H9 (cell line): ENCODE results near the gene SRD5A3. TPM values are rescaled to one million over a fixed set of nuclear protein-coding genes. Genes with fewer than 3 reads are reported as not detected.

Experiments used
- DNase-seq: peaks from one replicate; pipeline ENCODE4 v3.0.0-alpha.2; 2017
- H2AFZ ChIP-seq: one replicate; pipeline ENCODE4 v1.6.1; 2013; ENCODE audit warnings: mild to moderate bottlenecking, low read length, control low read depth, moderate library complexity
- H2AK5ac ChIP-seq: 2 replicates; pipeline ENCODE4 v1.6.1; 2013; ENCODE audit warnings: low read length, control low read depth, mixed read lengths; ENCODE audit not compliant: insufficient read length
- H2BK120ac ChIP-seq: one replicate; pipeline ENCODE4 v1.6.1; 2013; ENCODE audit warnings: low read depth, mild to moderate bottlenecking, low read length, control low read depth, inconsistent platforms; ENCODE audit not compliant: poor library complexity, severe bottlenecking
- H2BK12ac ChIP-seq: 2 replicates; pipeline ENCODE4 v1.6.1; 2013; ENCODE audit warnings: low read length, control low read depth, mixed read lengths, low read depth; ENCODE audit not compliant: insufficient read length
- H2BK15ac ChIP-seq: 2 replicates; pipeline ENCODE4 v1.6.1; 2013; ENCODE audit warnings: low read depth, low read length, control low read depth
- H2BK20ac ChIP-seq: one replicate; pipeline ENCODE4 v1.6.1; 2013; ENCODE audit warnings: low read depth, mild to moderate bottlenecking, low read length, control low read depth, inconsistent platforms; ENCODE audit not compliant: poor library complexity, severe bottlenecking
- H2BK5ac ChIP-seq: 2 replicates; pipeline ENCODE4 v1.6.1; 2013; ENCODE audit warnings: low read length, control low read depth, mixed read lengths; ENCODE audit not compliant: insufficient read length
- H3K14ac ChIP-seq: 2 replicates; pipeline ENCODE4 v1.6.1; 2013; ENCODE audit warnings: low read length, control low read depth; ENCODE audit not compliant: insufficient read depth
- H3K18ac ChIP-seq: 2 replicates; pipeline ENCODE4 v1.6.1; 2013; ENCODE audit warnings: low read depth, mild to moderate bottlenecking, mixed read lengths, low read length, control low read depth; ENCODE audit not compliant: insufficient read length
- H3K23ac ChIP-seq: 2 replicates; pipeline ENCODE4 v1.6.1; 2013; ENCODE audit warnings: low read length, control low read depth, mixed read lengths, low read depth; ENCODE audit not compliant: insufficient read length
- H3K23me2 ChIP-seq: 2 replicates; pipeline ENCODE4 v1.6.1; 2013; ENCODE audit warnings: low read depth, mild to moderate bottlenecking, mixed read lengths, low read length, control low read depth; ENCODE audit not compliant: insufficient read length, poor library complexity, severe bottlenecking
- H3K27ac ChIP-seq: 2 replicates; pipeline ENCODE4 v1.5.1; 2013; ENCODE audit warnings: low read length, control low read depth, mixed read lengths, low read depth; ENCODE audit not compliant: insufficient read length
- H3K27me3 ChIP-seq: 2 replicates; pipeline ENCODE4 v1.6.1; 2013; ENCODE audit warnings: low read length, control low read depth, inconsistent platforms; ENCODE audit not compliant: insufficient read depth
- H3K4ac ChIP-seq: 2 replicates; pipeline ENCODE4 v1.6.1; 2013; ENCODE audit warnings: low read depth, mild to moderate bottlenecking, control low read depth, inconsistent platforms, low read length, moderate library complexity
- H3K4me1 ChIP-seq: 2 replicates; pipeline ENCODE4 v1.6.1; 2013; ENCODE audit warnings: low read length, control low read depth, inconsistent platforms; ENCODE audit not compliant: insufficient read depth
- H3K4me2 ChIP-seq: 2 replicates; pipeline ENCODE4 v1.6.1; 2013; ENCODE audit warnings: low read length, control low read depth, mixed read lengths; ENCODE audit not compliant: insufficient read length, insufficient read depth
- H3K56ac ChIP-seq: 2 replicates; pipeline ENCODE4 v1.6.1; 2013; ENCODE audit warnings: low read depth, mild to moderate bottlenecking, mixed read lengths, low read length, control low read depth; ENCODE audit not compliant: insufficient read length
- H3K79me1 ChIP-seq: 2 replicates; pipeline ENCODE4 v1.6.1; 2013; ENCODE audit warnings: low read depth, mild to moderate bottlenecking, moderate library complexity, low read length, control low read depth, inconsistent platforms; ENCODE audit not compliant: insufficient read depth, poor library complexity, severe bottlenecking
- H3K79me2 ChIP-seq: 2 replicates; pipeline ENCODE4 v1.6.1; 2013; ENCODE audit warnings: low read length, control low read depth, inconsistent platforms; ENCODE audit not compliant: insufficient read depth
- H3K9ac ChIP-seq: 2 replicates; pipeline ENCODE4 v1.6.1; 2013; ENCODE audit warnings: low read length, control low read depth, mixed read lengths; ENCODE audit not compliant: insufficient read length; ENCODE audit errors: extremely low read depth
- H3K9me3 ChIP-seq: one replicate; pipeline ENCODE4 v1.6.1; 2013; ENCODE audit warnings: low read depth, low read length, inconsistent platforms; ENCODE audit not compliant: control insufficient read depth
- H3T11ph ChIP-seq: one replicate; pipeline ENCODE4 v1.6.1; 2013; ENCODE audit warnings: mild to moderate bottlenecking, low read length, control low read depth, inconsistent platforms
- H4K20me1 ChIP-seq: one replicate; pipeline ENCODE4 v1.6.1; 2013; ENCODE audit not compliant: control insufficient read depth, insufficient read length, insufficient read depth
- H4K5ac ChIP-seq: 2 replicates; pipeline ENCODE4 v1.6.1; 2013; ENCODE audit warnings: low read depth, mild to moderate bottlenecking, mixed read lengths, low read length, control low read depth; ENCODE audit not compliant: insufficient read length
- H4K8ac ChIP-seq: replicated peaks from 2 replicates; pipeline ENCODE4 v1.6.1; 2013; ENCODE audit warnings: low read length, control low read depth, mixed read lengths, low read depth; ENCODE audit not compliant: insufficient read length
- H4K91ac ChIP-seq: 2 replicates; pipeline ENCODE4 v1.6.1; 2013; ENCODE audit warnings: low read depth, mild to moderate bottlenecking, moderate library complexity, mixed read lengths, low read length, control low read depth; ENCODE audit not compliant: insufficient read length
- H3K27ac Mint-ChIP-seq, 3 experiments: 2 replicates in 2 of 3; 3 replicates in 1 of 3; pipeline ENCODE4 v1.8.0; 2020 to 2021; ENCODE audit warnings: mixed read lengths in 3 of 3, mild to moderate bottlenecking in 1 of 3, moderate library complexity in 1 of 3
- H3K27me3 Mint-ChIP-seq: 2 replicates; pipeline ENCODE4 v1.8.0; 2021; ENCODE audit warnings: low read depth, mild to moderate bottlenecking, moderate library complexity, mixed read lengths
- H3K36me3 Mint-ChIP-seq, 3 experiments: 2 replicates in 2 of 3; 3 replicates in 1 of 3; pipeline ENCODE4 v1.8.0; 2020 to 2021; ENCODE audit warnings: low read depth in 3 of 3, mixed read lengths in 3 of 3; ENCODE audit not compliant: insufficient read depth in 1 of 3
- H3K4me1 Mint-ChIP-seq, 2 experiments: 2 replicates each; pipeline ENCODE4 v1.8.0; 2020; ENCODE audit warnings: mixed read lengths in 2 of 2
- H3K4me3 Mint-ChIP-seq, 2 experiments: 2 replicates in 1 of 2; 3 replicates in 1 of 2; pipeline ENCODE4 v1.8.0; 2020 to 2021; ENCODE audit warnings: mild to moderate bottlenecking in 2 of 2, mixed read lengths in 2 of 2, moderate library complexity in 1 of 2
- H3K9me3 Mint-ChIP-seq, 2 experiments: 2 replicates in 1 of 2; 3 replicates in 1 of 2; pipeline ENCODE4 v1.8.0; 2020; ENCODE audit warnings: mild to moderate bottlenecking in 2 of 2, mixed read lengths in 2 of 2, moderate library complexity in 1 of 2
- WGBS: extraction: QIAGEN DNeasy Blood & Tissue Kit; methylation state at CpG from one replicate; pipeline ENCODE4 v1.1.7; 2013; ENCODE audit warnings: missing lambda C conversion rate, low lambda C conversion rate, mixed read lengths; ENCODE audit not compliant: insufficient read length; ENCODE audit errors: extremely low coverage; 5-methylcytosine and 5-hydroxymethylcytosine counted together
- total RNA-seq: library from RNA; stranded (reverse); gene quantifications from 2 replicates; pipeline ENCODE4 v1.2.1, GENCODE V29; 2021
- TF ChIP-seq, protein P1 (sequence below): fragments of 200-600 bp; sonication (generic); conservative IDR thresholded peaks from 3 replicates; pipeline ENCODE4 v1.8.0; 2021; ENCODE audit warnings: antibody characterized with exemption, mild to moderate bottlenecking

SRD5A3 gene
- total RNA-seq, 1 experiment from 2014 or later, result 35.0 TPM

DNA sequence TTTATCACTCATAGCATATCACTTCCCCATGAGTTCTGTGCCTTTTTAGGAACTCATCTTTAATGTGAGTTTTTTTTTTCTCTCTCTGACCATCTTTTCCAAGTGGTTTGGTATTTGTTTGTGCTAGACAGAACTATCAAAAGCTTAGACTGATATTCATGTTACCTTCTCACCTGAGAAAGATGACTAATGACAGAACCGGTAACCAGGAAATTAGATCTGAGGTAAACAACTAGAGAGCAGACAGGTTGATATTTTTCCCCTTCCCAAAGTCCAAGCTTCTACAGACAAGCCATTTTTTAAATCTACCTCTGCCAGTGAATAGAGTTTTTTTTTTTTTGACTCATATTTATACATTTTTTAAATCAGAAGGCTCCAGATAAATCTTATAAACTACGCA, 17.0 kb upstream of the SRD5A3 start:
- no peak overlapping the region for H3K4me2 ChIP-seq

More for the DNA sequence above, 17.0 kb upstream of the SRD5A3 start:
- Histone ChIP-seq H2BK12ac (no peak overlapping the region), H4K8ac (no peak overlapping the region), H2BK5ac (no peak overlapping the region), H2BK15ac (no peak overlapping the region), H4K91ac (no peak overlapping the region), H3K9ac (no peak overlapping the region), H3K79me1 (no peaks in the 10 kb centered on the region), H3K27me3 (no peaks in the 10 kb centered on the region), H2BK20ac (no peak overlapping the region), H3K23ac (no peak overlapping the region), H3K23me2 (no peaks in the 10 kb centered on the region), H2BK120ac (no peak overlapping the region), H3T11ph (no peak overlapping the region), H3K4ac (no peak overlapping the region), H4K5ac (no peak overlapping the region), H4K20me1 (no peaks in the 10 kb centered on the region), H3K79me2 (no peaks in the 10 kb centered on the region), H3K18ac (no peak overlapping the region), H3K4me1 (no peaks in the 10 kb centered on the region), H2AK5ac (no peak overlapping the region), H3K14ac (no peak overlapping the region), H3K56ac (no peak overlapping the region), H2AFZ (no peak overlapping the region), H3K9me3 (no peaks in the 10 kb centered on the region), H3K27ac (no peak overlapping the region)
- Mint-ChIP-seq H3K9me3 (peaks cover 9 to 17% of the 10 kb centered on the region in 2 experiments; a peak in 4 of 5 replicates), H3K4me3 (no peak overlapping the region), H3K27ac (no peak overlapping the region), H3K27me3 (no peaks in the 10 kb centered on the region), H3K4me1 (no peaks in the 10 kb centered on the region), H3K36me3 (peaks cover 3 to 20% (median 4%) of the 10 kb centered on the region in 3 experiments; a peak in 4 of 7 replicates)
- TF ChIP-seq, protein P1, sequence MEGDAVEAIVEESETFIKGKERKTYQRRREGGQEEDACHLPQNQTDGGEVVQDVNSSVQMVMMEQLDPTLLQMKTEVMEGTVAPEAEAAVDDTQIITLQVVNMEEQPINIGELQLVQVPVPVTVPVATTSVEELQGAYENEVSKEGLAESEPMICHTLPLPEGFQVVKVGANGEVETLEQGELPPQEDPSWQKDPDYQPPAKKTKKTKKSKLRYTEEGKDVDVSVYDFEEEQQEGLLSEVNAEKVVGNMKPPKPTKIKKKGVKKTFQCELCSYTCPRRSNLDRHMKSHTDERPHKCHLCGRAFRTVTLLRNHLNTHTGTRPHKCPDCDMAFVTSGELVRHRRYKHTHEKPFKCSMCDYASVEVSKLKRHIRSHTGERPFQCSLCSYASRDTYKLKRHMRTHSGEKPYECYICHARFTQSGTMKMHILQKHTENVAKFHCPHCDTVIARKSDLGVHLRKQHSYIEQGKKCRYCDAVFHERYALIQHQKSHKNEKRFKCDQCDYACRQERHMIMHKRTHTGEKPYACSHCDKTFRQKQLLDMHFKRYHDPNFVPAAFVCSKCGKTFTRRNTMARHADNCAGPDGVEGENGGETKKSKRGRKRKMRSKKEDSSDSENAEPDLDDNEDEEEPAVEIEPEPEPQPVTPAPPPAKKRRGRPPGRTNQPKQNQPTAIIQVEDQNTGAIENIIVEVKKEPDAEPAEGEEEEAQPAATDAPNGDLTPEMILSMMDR, result no peak
- no CpG with 5 or more reads among the region's 2 CpGs for WGBS
- no peak for DNase-seq
